GM23338 (cell line): ENCODE measurements around the gene HDHD2. TPM values are rescaled to one million over a fixed set of nuclear protein-coding genes. Genes with fewer than 3 reads are reported as not detected.
A peak's percentile ranks its signal among the peaks of the same experiment; 100 is the strongest.

ENCODE experiments used
- ATAC-seq: fragments of 200-7000 bp; cut with Tn5 transposase; 3 replicates; pipeline ENCODE4 v1.9.1; 2020
- DNase-seq: peaks from one replicate; pipeline ENCODE4 v3.0.0-alpha.2; 2015; ENCODE audit warnings: low spot score
- H2AFZ ChIP-seq: fragments of 200-600 bp; sonication (generic); 2 replicates; pipeline ENCODE4 v1.8.0; 2016; ENCODE audit warnings: antibody characterized with exemption, mild to moderate bottlenecking, moderate library complexity
- H3F3A ChIP-seq: fragments of 200-600 bp; sonication (generic); replicated peaks from 2 replicates; pipeline ENCODE4 v1.8.0; 2017; ENCODE audit warnings: antibody characterized with exemption, mixed run types, low read depth
- H3K27ac ChIP-seq: fragments of 200-600 bp; sonication (generic); 2 replicates; pipeline ENCODE4 v1.6.1; 2016; ENCODE audit warnings: low read depth
- H3K27me3 ChIP-seq: fragments of 200-600 bp; sonication (generic); 2 replicates; pipeline ENCODE4 v1.8.0; 2016; ENCODE audit warnings: mild to moderate bottlenecking, mixed run types, moderate library complexity; ENCODE audit not compliant: insufficient read depth
- H3K36me3 ChIP-seq: fragments of 200-600 bp; sonication (generic); 2 replicates; pipeline ENCODE4 v1.8.0; 2016; ENCODE audit warnings: mild to moderate bottlenecking; ENCODE audit not compliant: insufficient read depth
- H3K4me1 ChIP-seq: fragments of 200-600 bp; sonication (generic); 2 replicates; pipeline ENCODE4 v1.8.0; 2016; ENCODE audit warnings: mild to moderate bottlenecking, moderate library complexity; ENCODE audit not compliant: insufficient read depth
- H3K4me2 ChIP-seq: fragments of 200-600 bp; sonication (generic); 2 replicates; pipeline ENCODE4 v1.7.1; 2017; ENCODE audit warnings: mixed run types
- H3K4me3 ChIP-seq: fragments of 200-600 bp; sonication (generic); 2 replicates; pipeline ENCODE4 v1.6.1; 2016; ENCODE audit warnings: mixed run types
- H3K79me2 ChIP-seq: fragments of 200-600 bp; sonication (generic); replicated peaks from 2 replicates; pipeline ENCODE4 v1.8.0; 2017; ENCODE audit warnings: mild to moderate bottlenecking; ENCODE audit not compliant: insufficient read depth
- H3K9me2 ChIP-seq: fragments of 200-600 bp; sonication (generic); 2 replicates; pipeline ENCODE4 v1.8.0; 2017; ENCODE audit not compliant: insufficient read depth
- H4K20me1 ChIP-seq: fragments of 200-600 bp; sonication (generic); replicated peaks from 2 replicates; pipeline ENCODE4 v1.8.0; 2017; ENCODE audit warnings: mild to moderate bottlenecking; ENCODE audit not compliant: insufficient read depth
- H3K27ac Mint-ChIP-seq: 2 replicates; pipeline ENCODE4 v1.8.0; 2020; ENCODE audit warnings: inconsistent platforms, mild to moderate bottlenecking, moderate library complexity, mixed read lengths
- H3K27me3 Mint-ChIP-seq: 3 replicates; pipeline ENCODE4 v1.8.0; 2022; ENCODE audit warnings: low read depth, mild to moderate bottlenecking, moderate library complexity, mixed read lengths, inconsistent platforms; ENCODE audit not compliant: insufficient read depth, poor library complexity
- H3K36me3 Mint-ChIP-seq: 3 replicates; pipeline ENCODE4 v1.8.0; 2021; ENCODE audit warnings: low read depth, mild to moderate bottlenecking, inconsistent platforms, moderate library complexity, mixed read lengths
- H3K4me1 Mint-ChIP-seq: 3 replicates; pipeline ENCODE4 v1.8.0; 2020; ENCODE audit warnings: mild to moderate bottlenecking, inconsistent platforms, mixed read lengths
- H3K4me3 Mint-ChIP-seq: 3 replicates; pipeline ENCODE4 v1.8.0; 2021; ENCODE audit warnings: moderate library complexity, mild to moderate bottlenecking, inconsistent platforms, mixed read lengths
- H3K9me3 Mint-ChIP-seq: 3 replicates; pipeline ENCODE4 v1.8.0; 2020; ENCODE audit warnings: moderate library complexity, mild to moderate bottlenecking, inconsistent platforms, mixed read lengths
- CREB1 ChIP-seq: fragments of 250-450 bp; sonication (Bioruptor Pico); IDR thresholded peaks from 2 replicates; pipeline ENCODE4 v1.5.0; 2020; ENCODE audit warnings: low read depth, mild to moderate bottlenecking, moderate library complexity
- EZH2 ChIP-seq: fragments of 200-600 bp; sonication (generic); IDR thresholded peaks from one replicate; pipeline ENCODE4 v1.8.0; 2017; ENCODE audit warnings: antibody characterized with exemption, mild to moderate bottlenecking, low read depth; ENCODE audit not compliant: unreplicated experiment
- EZH2phosphoT487 ChIP-seq: fragments of 200-600 bp; sonication (generic); IDR thresholded peaks from one replicate; pipeline ENCODE4 v1.8.1; 2018; ENCODE audit warnings: antibody characterized with exemption; ENCODE audit not compliant: unreplicated experiment
- JUNB ChIP-seq: IDR thresholded peaks from one replicate; pipeline ENCODE4 v1.6.1; 2016; ENCODE audit warnings: antibody characterized with exemption; ENCODE audit not compliant: unreplicated experiment
- NANOG ChIP-seq: IDR thresholded peaks from 2 replicates; pipeline ENCODE4 v1.6.1; 2016; ENCODE audit warnings: antibody characterized with exemption, borderline replicate concordance
- POLR2AphosphoS5 ChIP-seq: IDR thresholded peaks from 2 replicates; pipeline ENCODE4 v1.6.1; 2016; ENCODE audit warnings: antibody characterized with exemption, low read depth
- STAT1 ChIP-seq: IDR thresholded peaks from one replicate; pipeline ENCODE4 v1.6.1; 2016; ENCODE audit warnings: antibody characterized with exemption; ENCODE audit not compliant: unreplicated experiment
- ZNF114 ChIP-seq: fragments of 250-450 bp; sonication (Bioruptor Pico); IDR thresholded peaks from 2 replicates; pipeline ENCODE4 v1.5.0; 2020; ENCODE audit warnings: mild to moderate bottlenecking, moderate library complexity
- ZNF331 ChIP-seq: fragments of 250-450 bp; sonication (Bioruptor Pico); IDR thresholded peaks from 2 replicates; pipeline ENCODE4 v1.5.0; 2020; ENCODE audit warnings: low read depth, mild to moderate bottlenecking, moderate library complexity
- polyA plus RNA-seq: library from polyadenylated mRNA; unstranded; fragments of >200 nt; fragmentation: Nextera tagmentation; extraction: Ambion mirVana; gene quantifications from 2 replicates; pipeline ENCODE4 v1.2.1, GENCODE V29; 2016
- total RNA-seq: library from RNA; depleted of rRNA; stranded (reverse); fragments of >200 nt; shearing (Covaris generic); gene quantifications from 2 replicates; pipeline ENCODE4 v1.2.3, GENCODE V29; 2014
- TF ChIP-seq, protein P1 (sequence below): IDR thresholded peaks from one replicate; pipeline ENCODE4 v1.6.1; 2018; ENCODE audit warnings: antibody characterized with exemption; ENCODE audit not compliant: unreplicated experiment
- TF ChIP-seq, protein P2 (sequence below): IDR thresholded peaks from 2 replicates; pipeline ENCODE4 v1.6.1; 2016; ENCODE audit warnings: antibody characterized with exemption
- TF ChIP-seq, protein P3 (sequence below), 2 experiments: fragments of 200-600 bp in 1 of 2; sonication (generic) in 1 of 2; conservative IDR thresholded peaks; 2 replicates each; pipeline versions ENCODE4 v1.5.1 to v1.6.1; 2016 to 2017; ENCODE audit warnings: antibody characterized with exemption in 2 of 2, low read depth in 2 of 2, mild to moderate bottlenecking in 2 of 2, moderate library complexity in 1 of 2

The HDHD2 gene
- total and polyA plus RNA-seq, 2 experiments from 2014 or later: 25.9 to 32.2 TPM

DNA sequence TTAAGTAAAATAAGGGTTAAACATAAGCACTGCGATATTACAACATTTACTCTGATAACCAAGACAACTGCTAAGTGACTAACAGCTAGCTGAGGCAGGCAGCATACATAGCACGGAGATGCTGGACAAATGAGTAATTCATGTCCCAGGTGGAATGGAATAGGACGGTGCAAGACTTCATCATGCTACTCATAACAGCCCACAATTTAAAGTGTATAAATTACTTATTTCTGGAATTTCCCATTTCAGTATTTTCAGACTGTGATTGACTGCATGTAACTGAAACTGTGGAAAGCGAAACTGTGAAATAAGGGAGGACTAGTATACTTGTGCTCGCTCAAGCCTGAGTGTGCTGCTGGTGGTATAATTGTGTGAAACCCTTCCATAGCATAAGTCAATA, 12.9 kb upstream of the HDHD2 start (continued):
- TF ChIP-seq, protein P1, sequence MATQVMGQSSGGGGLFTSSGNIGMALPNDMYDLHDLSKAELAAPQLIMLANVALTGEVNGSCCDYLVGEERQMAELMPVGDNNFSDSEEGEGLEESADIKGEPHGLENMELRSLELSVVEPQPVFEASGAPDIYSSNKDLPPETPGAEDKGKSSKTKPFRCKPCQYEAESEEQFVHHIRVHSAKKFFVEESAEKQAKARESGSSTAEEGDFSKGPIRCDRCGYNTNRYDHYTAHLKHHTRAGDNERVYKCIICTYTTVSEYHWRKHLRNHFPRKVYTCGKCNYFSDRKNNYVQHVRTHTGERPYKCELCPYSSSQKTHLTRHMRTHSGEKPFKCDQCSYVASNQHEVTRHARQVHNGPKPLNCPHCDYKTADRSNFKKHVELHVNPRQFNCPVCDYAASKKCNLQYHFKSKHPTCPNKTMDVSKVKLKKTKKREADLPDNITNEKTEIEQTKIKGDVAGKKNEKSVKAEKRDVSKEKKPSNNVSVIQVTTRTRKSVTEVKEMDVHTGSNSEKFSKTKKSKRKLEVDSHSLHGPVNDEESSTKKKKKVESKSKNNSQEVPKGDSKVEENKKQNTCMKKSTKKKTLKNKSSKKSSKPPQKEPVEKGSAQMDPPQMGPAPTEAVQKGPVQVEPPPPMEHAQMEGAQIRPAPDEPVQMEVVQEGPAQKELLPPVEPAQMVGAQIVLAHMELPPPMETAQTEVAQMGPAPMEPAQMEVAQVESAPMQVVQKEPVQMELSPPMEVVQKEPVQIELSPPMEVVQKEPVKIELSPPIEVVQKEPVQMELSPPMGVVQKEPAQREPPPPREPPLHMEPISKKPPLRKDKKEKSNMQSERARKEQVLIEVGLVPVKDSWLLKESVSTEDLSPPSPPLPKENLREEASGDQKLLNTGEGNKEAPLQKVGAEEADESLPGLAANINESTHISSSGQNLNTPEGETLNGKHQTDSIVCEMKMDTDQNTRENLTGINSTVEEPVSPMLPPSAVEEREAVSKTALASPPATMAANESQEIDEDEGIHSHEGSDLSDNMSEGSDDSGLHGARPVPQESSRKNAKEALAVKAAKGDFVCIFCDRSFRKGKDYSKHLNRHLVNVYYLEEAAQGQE: no peak

DNA sequence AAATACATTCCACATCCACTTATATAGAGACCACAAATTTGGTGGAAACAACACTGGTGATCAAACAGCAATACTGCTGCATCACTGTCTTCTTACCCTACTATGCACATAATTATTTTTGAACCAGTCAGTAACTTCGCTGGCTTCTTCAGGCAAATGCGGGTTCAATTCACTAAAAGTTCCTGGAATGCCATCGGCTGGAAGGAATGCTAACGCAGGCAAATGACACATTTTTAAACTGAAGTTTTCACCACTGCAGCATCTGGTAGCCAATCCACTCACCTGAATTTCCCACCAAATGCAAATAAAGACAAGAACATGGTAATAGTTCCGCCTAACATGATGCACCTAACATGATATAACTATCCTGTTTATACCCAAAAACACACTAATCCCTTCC, 10.0 kb upstream of the HDHD2 start:
- no peaks in the 10 kb centered on the region for H3F3A ChIP-seq
- Mint-ChIP-seq H3K36me3 (peaks cover 4% of the 10 kb centered on the region; the same call in 1 of the 3 replicates), H3K4me3 (no peak overlapping the region), H3K9me3 (no peaks in the 10 kb centered on the region), H3K4me1 (peaks cover 10% of the 10 kb centered on the region), H3K27me3 (no peaks in the 10 kb centered on the region), H3K27ac (no peak overlapping the region; the same call in 1 of the 2 replicates)
- H3K36me3 ChIP-seq: peaks cover 2% of the 10 kb centered on the region; the same call in 1 of the 2 replicates
- peak overlapping the region; percentile 34; the same call in 1 of the 2 replicates for H3K27ac ChIP-seq
- H3K4me1 ChIP-seq: peaks cover 11% of the 10 kb centered on the region
- H3K9me2 ChIP-seq: no peaks in the 10 kb centered on the region
- no peak overlapping the region for H3K4me3 ChIP-seq
- peaks cover 11% of the 10 kb centered on the region for H4K20me1 ChIP-seq
- ATAC-seq (no peak), DNase-seq (peak; percentile 67)
- H2AFZ ChIP-seq: no peak overlapping the region
- H3K27me3 ChIP-seq: no peaks in the 10 kb centered on the region
- H3K79me2 ChIP-seq: peaks cover 74% of the 10 kb centered on the region
- H3K4me2 ChIP-seq: 0 out of 2 replicates have a peak overlapping the region, but pooled peaks have one; percentile 0
- TF ChIP-seq, protein P2, sequence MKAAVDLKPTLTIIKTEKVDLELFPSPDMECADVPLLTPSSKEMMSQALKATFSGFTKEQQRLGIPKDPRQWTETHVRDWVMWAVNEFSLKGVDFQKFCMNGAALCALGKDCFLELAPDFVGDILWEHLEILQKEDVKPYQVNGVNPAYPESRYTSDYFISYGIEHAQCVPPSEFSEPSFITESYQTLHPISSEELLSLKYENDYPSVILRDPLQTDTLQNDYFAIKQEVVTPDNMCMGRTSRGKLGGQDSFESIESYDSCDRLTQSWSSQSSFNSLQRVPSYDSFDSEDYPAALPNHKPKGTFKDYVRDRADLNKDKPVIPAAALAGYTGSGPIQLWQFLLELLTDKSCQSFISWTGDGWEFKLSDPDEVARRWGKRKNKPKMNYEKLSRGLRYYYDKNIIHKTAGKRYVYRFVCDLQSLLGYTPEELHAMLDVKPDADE: no peak
- TF ChIP-seq JUNB (no peak), NANOG (no peak), ZNF331 (CRISPR knock-in tag) (no peak), ZNF114 (CRISPR knock-in tag) (no peak), STAT1 (no peak), POLR2AphosphoS5 (no peak), EZH2 (no peak), EZH2phosphoT487 (no peak), CREB1 (CRISPR knock-in tag) (no peak)
- TF ChIP-seq, protein P1: no peak
- TF ChIP-seq, protein P3, sequence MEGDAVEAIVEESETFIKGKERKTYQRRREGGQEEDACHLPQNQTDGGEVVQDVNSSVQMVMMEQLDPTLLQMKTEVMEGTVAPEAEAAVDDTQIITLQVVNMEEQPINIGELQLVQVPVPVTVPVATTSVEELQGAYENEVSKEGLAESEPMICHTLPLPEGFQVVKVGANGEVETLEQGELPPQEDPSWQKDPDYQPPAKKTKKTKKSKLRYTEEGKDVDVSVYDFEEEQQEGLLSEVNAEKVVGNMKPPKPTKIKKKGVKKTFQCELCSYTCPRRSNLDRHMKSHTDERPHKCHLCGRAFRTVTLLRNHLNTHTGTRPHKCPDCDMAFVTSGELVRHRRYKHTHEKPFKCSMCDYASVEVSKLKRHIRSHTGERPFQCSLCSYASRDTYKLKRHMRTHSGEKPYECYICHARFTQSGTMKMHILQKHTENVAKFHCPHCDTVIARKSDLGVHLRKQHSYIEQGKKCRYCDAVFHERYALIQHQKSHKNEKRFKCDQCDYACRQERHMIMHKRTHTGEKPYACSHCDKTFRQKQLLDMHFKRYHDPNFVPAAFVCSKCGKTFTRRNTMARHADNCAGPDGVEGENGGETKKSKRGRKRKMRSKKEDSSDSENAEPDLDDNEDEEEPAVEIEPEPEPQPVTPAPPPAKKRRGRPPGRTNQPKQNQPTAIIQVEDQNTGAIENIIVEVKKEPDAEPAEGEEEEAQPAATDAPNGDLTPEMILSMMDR (conservative IDR thresholded peaks at IDR 0.05; ENCODE audit: low read depth in 2 of 2): no peak
